ENCODE measurements around the gene SBDS.

SBDS gene

GRCh38 chr7:66964411-66964810, 31.0 kb downstream of the SBDS start:
- Histone ChIP-seq H3K27me3 (ENCODE audit: low read length) (no peaks in the 10 kb centered on the region), H3K4me3 (ENCODE audit: insufficient read depth, low read length, poor library complexity, severe bottlenecking) (no peak overlapping the region), H3K4me2 (ENCODE audit: low read depth, low read length, poor library complexity, severe bottlenecking) (no peak overlapping the region), H3K36me3 (ENCODE audit: low read length) (peaks cover 3% of the 10 kb centered on the region; the same call in 1 of the 2 replicates), H2AFZ (ENCODE audit: low read depth, low read length, severe bottlenecking) (no peak overlapping the region), H3K9ac (ENCODE audit: low read length) (no peak overlapping the region), H3K27ac (ENCODE audit: low read depth, low read length) (no peak overlapping the region), H3K79me2 (ENCODE audit: insufficient read depth, low read length) (no peaks in the 10 kb centered on the region), H3K9me3 (ENCODE audit: insufficient read depth, low read length) (no peaks in the 10 kb centered on the region), H3K9me2 (replicated peaks; ENCODE audit: insufficient read depth, low read length) (no peaks in the 10 kb centered on the region), H4K20me1 (ENCODE audit: low read depth, low read length) (no peaks in the 10 kb centered on the region), H3F3A (ENCODE audit: insufficient read depth) (no peaks in the 10 kb centered on the region)
- no peak for TF ChIP-seq EZH2phosphoT487 (conservative IDR thresholded peaks at IDR 0.05; ENCODE audit: low read length)
- TF ChIP-seq, protein P1, sequence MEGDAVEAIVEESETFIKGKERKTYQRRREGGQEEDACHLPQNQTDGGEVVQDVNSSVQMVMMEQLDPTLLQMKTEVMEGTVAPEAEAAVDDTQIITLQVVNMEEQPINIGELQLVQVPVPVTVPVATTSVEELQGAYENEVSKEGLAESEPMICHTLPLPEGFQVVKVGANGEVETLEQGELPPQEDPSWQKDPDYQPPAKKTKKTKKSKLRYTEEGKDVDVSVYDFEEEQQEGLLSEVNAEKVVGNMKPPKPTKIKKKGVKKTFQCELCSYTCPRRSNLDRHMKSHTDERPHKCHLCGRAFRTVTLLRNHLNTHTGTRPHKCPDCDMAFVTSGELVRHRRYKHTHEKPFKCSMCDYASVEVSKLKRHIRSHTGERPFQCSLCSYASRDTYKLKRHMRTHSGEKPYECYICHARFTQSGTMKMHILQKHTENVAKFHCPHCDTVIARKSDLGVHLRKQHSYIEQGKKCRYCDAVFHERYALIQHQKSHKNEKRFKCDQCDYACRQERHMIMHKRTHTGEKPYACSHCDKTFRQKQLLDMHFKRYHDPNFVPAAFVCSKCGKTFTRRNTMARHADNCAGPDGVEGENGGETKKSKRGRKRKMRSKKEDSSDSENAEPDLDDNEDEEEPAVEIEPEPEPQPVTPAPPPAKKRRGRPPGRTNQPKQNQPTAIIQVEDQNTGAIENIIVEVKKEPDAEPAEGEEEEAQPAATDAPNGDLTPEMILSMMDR (IDR thresholded peaks at IDR 0.05; ENCODE audit: insufficient read depth, low read length, poor library complexity, severe bottlenecking) = no peak

DNA sequence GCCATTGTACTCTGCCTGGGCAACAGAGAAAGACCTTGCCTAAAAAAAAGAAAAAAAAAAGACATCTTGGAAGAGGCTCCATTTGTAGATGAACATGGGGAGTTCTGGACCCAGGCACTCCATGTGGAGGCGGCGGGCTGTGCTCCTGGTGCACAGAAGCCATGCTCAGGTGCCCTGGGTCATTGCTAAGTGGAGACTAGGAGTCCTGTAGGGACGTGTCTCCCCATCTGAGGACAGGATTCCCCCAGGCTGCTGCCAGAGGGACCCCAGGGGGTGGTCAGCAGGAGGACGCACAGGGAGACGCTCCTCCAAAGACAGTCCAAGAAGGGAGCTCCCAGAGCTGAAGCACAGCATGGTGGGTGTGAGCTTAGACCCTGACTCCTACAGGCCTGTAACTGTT, 34.3 kb downstream of the SBDS start:
- Histone ChIP-seq H3K4me3 (ENCODE audit: insufficient read depth, low read length, poor library complexity, severe bottlenecking) (no peak overlapping the region), H3K4me2 (ENCODE audit: low read depth, low read length, poor library complexity, severe bottlenecking) (no peak overlapping the region), H2AFZ (ENCODE audit: low read depth, low read length, severe bottlenecking) (no peak overlapping the region), H3F3A (ENCODE audit: insufficient read depth) (no peaks in the 10 kb centered on the region), H3K79me2 (ENCODE audit: insufficient read depth, low read length) (no peaks in the 10 kb centered on the region), H3K9me2 (replicated peaks; ENCODE audit: insufficient read depth, low read length) (no peaks in the 10 kb centered on the region), H3K36me3 (ENCODE audit: low read length) (peaks cover 14% of the 10 kb centered on the region), H3K9me3 (ENCODE audit: insufficient read depth, low read length) (no peaks in the 10 kb centered on the region), H3K27me3 (ENCODE audit: low read length) (no peaks in the 10 kb centered on the region), H3K27ac (ENCODE audit: low read depth, low read length) (no peak overlapping the region), H3K9ac (ENCODE audit: low read length) (no peak overlapping the region), H4K20me1 (ENCODE audit: low read depth, low read length) (no peaks in the 10 kb centered on the region)
- TF ChIP-seq, protein P1 (IDR thresholded peaks at IDR 0.05; ENCODE audit: insufficient read depth, low read length, poor library complexity, severe bottlenecking) = no peak
- TF ChIP-seq EZH2phosphoT487 (conservative IDR thresholded peaks at IDR 0.05; ENCODE audit: low read length) = no peak

DNA sequence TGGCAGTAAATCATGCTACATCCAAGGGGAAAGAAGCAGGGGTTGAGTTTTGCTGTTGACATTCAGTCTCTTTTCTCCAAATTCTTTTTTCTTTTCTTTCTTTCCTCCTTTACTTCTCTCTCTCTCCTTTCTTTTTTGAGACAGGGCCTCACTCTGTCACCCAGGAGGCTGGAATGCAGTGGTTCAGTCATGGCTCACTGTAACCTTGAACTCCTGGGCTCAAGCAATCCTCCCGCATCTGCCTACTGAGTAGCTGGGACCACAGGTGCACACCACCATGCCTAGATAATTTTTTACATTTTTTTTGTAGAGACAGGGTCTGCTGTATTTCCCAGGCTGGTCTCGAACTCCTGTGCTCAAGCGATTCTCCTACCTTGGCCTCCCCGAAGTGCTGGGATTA, 35.2 kb downstream of the SBDS start:
- no peak for TF ChIP-seq EZH2phosphoT487 (conservative IDR thresholded peaks at IDR 0.05; ENCODE audit: low read length)
- TF ChIP-seq, protein P1 (IDR thresholded peaks at IDR 0.05; ENCODE audit: insufficient read depth, low read length, poor library complexity, severe bottlenecking) = no peak
- Histone ChIP-seq H3K36me3 (ENCODE audit: low read length) (peaks cover 21% of the 10 kb centered on the region), H3K27me3 (ENCODE audit: low read length) (no peaks in the 10 kb centered on the region), H3K9ac (ENCODE audit: low read length) (no peak overlapping the region), H2AFZ (ENCODE audit: low read depth, low read length, severe bottlenecking) (no peak overlapping the region), H3K9me3 (ENCODE audit: insufficient read depth, low read length) (no peaks in the 10 kb centered on the region), H3K79me2 (ENCODE audit: insufficient read depth, low read length) (no peaks in the 10 kb centered on the region), H4K20me1 (ENCODE audit: low read depth, low read length) (no peaks in the 10 kb centered on the region), H3K27ac (ENCODE audit: low read depth, low read length) (no peak overlapping the region), H3K4me2 (ENCODE audit: low read depth, low read length, poor library complexity, severe bottlenecking) (no peak overlapping the region), H3F3A (ENCODE audit: insufficient read depth) (no peaks in the 10 kb centered on the region), H3K9me2 (replicated peaks; ENCODE audit: insufficient read depth, low read length) (no peaks in the 10 kb centered on the region), H3K4me3 (ENCODE audit: insufficient read depth, low read length, poor library complexity, severe bottlenecking) (no peak overlapping the region)
